Vagina (tissue), 2 donors: ENCODE measurements around the gene MTA3.

Experiments
- POLR2A ChIP-seq, 2 donors: fragments of 450-650 bp; IDR thresholded peaks; one replicate each; pipeline ENCODE4 v1.6.1; 2017; ENCODE audit warnings: antibody characterized with exemption in 2 of 2, mild to moderate bottlenecking in 2 of 2, moderate library complexity in 2 of 2
- POLR2AphosphoS5 ChIP-seq, 2 donors: sonication (generic); formaldehyde crosslinking; IDR thresholded peaks; one replicate each; pipeline ENCODE4 v1.9.0; 2017; ENCODE audit warnings: antibody characterized with exemption in 2 of 2, mild to moderate bottlenecking in 2 of 2, low read depth in 1 of 2; ENCODE audit not compliant: insufficient read depth in 1 of 2
- TF ChIP-seq, protein P1 (sequence below), 3 experiments: fragments of 450-650 bp in 2 of 3; fragments of 200-600 bp in 1 of 3; sonication (generic) in 1 of 3; IDR thresholded peaks; one replicate each; pipeline ENCODE4 v1.5.1; 2017 to 2019; ENCODE audit warnings: antibody characterized with exemption in 3 of 3, mild to moderate bottlenecking in 2 of 3, moderate library complexity in 2 of 3

DNA sequence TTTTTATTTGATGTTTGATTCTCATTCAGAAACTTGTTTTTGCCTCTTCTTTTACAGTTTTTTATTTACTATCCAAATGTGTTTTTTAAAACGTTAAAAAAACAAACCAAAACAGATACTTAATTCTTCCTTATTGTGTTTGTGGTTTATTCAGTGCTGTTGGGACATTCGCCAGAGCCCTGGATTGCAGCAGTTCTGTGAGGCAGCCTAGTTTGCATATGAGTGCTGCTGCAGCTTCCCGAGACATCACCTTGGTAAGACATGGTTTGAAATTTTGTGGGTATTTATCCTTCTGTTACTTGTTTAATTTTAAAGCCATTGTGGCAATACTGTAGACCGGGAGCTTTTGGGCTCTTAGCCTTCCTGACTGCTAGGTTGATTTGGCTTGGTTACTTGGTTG, 91.2 kb downstream of the MTA3 start:
- TF ChIP-seq POLR2A (IDR thresholded peaks at IDR 0.05) = no peak
- TF ChIP-seq, protein P1, sequence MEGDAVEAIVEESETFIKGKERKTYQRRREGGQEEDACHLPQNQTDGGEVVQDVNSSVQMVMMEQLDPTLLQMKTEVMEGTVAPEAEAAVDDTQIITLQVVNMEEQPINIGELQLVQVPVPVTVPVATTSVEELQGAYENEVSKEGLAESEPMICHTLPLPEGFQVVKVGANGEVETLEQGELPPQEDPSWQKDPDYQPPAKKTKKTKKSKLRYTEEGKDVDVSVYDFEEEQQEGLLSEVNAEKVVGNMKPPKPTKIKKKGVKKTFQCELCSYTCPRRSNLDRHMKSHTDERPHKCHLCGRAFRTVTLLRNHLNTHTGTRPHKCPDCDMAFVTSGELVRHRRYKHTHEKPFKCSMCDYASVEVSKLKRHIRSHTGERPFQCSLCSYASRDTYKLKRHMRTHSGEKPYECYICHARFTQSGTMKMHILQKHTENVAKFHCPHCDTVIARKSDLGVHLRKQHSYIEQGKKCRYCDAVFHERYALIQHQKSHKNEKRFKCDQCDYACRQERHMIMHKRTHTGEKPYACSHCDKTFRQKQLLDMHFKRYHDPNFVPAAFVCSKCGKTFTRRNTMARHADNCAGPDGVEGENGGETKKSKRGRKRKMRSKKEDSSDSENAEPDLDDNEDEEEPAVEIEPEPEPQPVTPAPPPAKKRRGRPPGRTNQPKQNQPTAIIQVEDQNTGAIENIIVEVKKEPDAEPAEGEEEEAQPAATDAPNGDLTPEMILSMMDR (IDR thresholded peaks at IDR 0.05) = no peak
- TF ChIP-seq POLR2AphosphoS5 (IDR thresholded peaks at IDR 0.05; ENCODE audit: insufficient read depth in 1 of 2, low read depth in 1 of 2) = no peak
